Mesenchymal stem cell (in vitro differentiated cells and primary cell): ENCODE results near the gene TIAL1.

Source experiments
- DNase-seq: peaks from one replicate; pipeline ENCODE4 v3.0.0-alpha.2; 2013
- H2AFZ ChIP-seq: one replicate; pipeline ENCODE4 v1.6.1; 2013; ENCODE audit warnings: low read depth, mild to moderate bottlenecking, control low read depth, inconsistent platforms, low read length, moderate library complexity
- H2AK5ac ChIP-seq: 2 replicates; pipeline ENCODE4 v1.6.1; 2013; ENCODE audit warnings: low read length, moderate library complexity, mild to moderate bottlenecking, inconsistent platforms; ENCODE audit not compliant: severe bottlenecking
- H2BK120ac ChIP-seq: one replicate; pipeline ENCODE4 v1.6.1; 2013; ENCODE audit warnings: low read depth, mild to moderate bottlenecking, inconsistent platforms, low read length, moderate library complexity
- H2BK12ac ChIP-seq, 2 experiments: one replicate each; pipeline ENCODE4 v1.6.1; 2013; ENCODE audit warnings: inconsistent platforms in 2 of 2, low read length in 2 of 2, mild to moderate bottlenecking in 2 of 2, moderate library complexity in 2 of 2, control low read depth in 1 of 2
- H2BK15ac ChIP-seq: one replicate; pipeline ENCODE4 v1.6.1; 2013; ENCODE audit warnings: mild to moderate bottlenecking, low read depth, inconsistent platforms; ENCODE audit not compliant: poor library complexity, severe bottlenecking
- H2BK5ac ChIP-seq: 2 replicates; pipeline ENCODE4 v1.6.1; 2013; ENCODE audit warnings: low read depth, mild to moderate bottlenecking, low read length, control low read depth, inconsistent platforms; ENCODE audit not compliant: poor library complexity, severe bottlenecking
- H3K14ac ChIP-seq, 2 experiments: one replicate each; pipeline ENCODE4 v1.6.1; 2013; ENCODE audit warnings: inconsistent platforms in 2 of 2, low read length in 2 of 2, control low read depth in 1 of 2, mild to moderate bottlenecking in 1 of 2, moderate library complexity in 1 of 2
- H3K18ac ChIP-seq, 2 experiments: one replicate each; pipeline ENCODE4 v1.6.1; 2013; ENCODE audit warnings: inconsistent platforms in 2 of 2, low read length in 2 of 2, control low read depth in 1 of 2, low read depth in 1 of 2, mild to moderate bottlenecking in 1 of 2
- H3K23ac ChIP-seq, 2 experiments: one replicate each; pipeline ENCODE4 v1.6.1; 2013; ENCODE audit warnings: inconsistent platforms in 2 of 2, low read length in 2 of 2, mild to moderate bottlenecking in 2 of 2, moderate library complexity in 2 of 2, control low read depth in 1 of 2
- H3K27ac ChIP-seq: 2 replicates; pipeline ENCODE4 v1.5.1; 2013; ENCODE audit warnings: mild to moderate bottlenecking, moderate library complexity, low read length, control low read depth, inconsistent platforms; ENCODE audit not compliant: poor library complexity, severe bottlenecking
- H3K27me3 ChIP-seq, 2 experiments: 2 replicates each; pipeline versions ENCODE4 v1.6.1 to v1.7.0; 2013; ENCODE audit warnings: low read length in 2 of 2, mild to moderate bottlenecking in 2 of 2, moderate library complexity in 2 of 2, control low read depth in 1 of 2, inconsistent platforms in 1 of 2; ENCODE audit not compliant: control insufficient read depth in 1 of 2, insufficient read depth in 1 of 2
- H3K36me3 ChIP-seq, 2 experiments: 2 replicates each; pipeline versions ENCODE4 v1.6.1 to v1.7.0; 2013; ENCODE audit warnings: low read length in 2 of 2, control low read depth in 1 of 2, inconsistent platforms in 1 of 2, low read depth in 1 of 2, mild to moderate bottlenecking in 1 of 2; ENCODE audit not compliant: insufficient read depth in 2 of 2, control insufficient read depth in 1 of 2
- H3K4ac ChIP-seq, 2 experiments: one replicate each; pipeline ENCODE4 v1.6.1; 2013; ENCODE audit warnings: inconsistent platforms in 2 of 2, low read length in 2 of 2, mild to moderate bottlenecking in 2 of 2, moderate library complexity in 2 of 2, control low read depth in 1 of 2, low read depth in 1 of 2
- H3K4me1 ChIP-seq: 2 replicates; pipeline ENCODE4 v1.6.1; 2013; ENCODE audit warnings: low read depth, low read length, control low read depth; ENCODE audit not compliant: control insufficient read depth, insufficient read depth
- H3K4me2 ChIP-seq: 2 replicates; pipeline ENCODE4 v1.6.1; 2013; ENCODE audit warnings: low read length, mild to moderate bottlenecking, inconsistent platforms; ENCODE audit not compliant: poor library complexity, severe bottlenecking
- H3K4me3 ChIP-seq, 2 experiments: 2 replicates each; pipeline versions ENCODE4 v1.5.1 to v1.7.0; 2013; ENCODE audit warnings: low read length in 2 of 2, mild to moderate bottlenecking in 2 of 2, control low read depth in 1 of 2, low read depth in 1 of 2; ENCODE audit not compliant: insufficient read depth in 1 of 2
- H3K79me1 ChIP-seq: replicated peaks from 2 replicates; pipeline ENCODE4 v1.6.1; 2013; ENCODE audit warnings: mild to moderate bottlenecking, control low read depth, low read length, inconsistent platforms; ENCODE audit not compliant: poor library complexity, severe bottlenecking
- H3K9ac ChIP-seq: 2 replicates; pipeline ENCODE4 v1.7.0; 2013; ENCODE audit warnings: mild to moderate bottlenecking, low read length, moderate library complexity
- H3K9me3 ChIP-seq: 2 replicates; pipeline ENCODE4 v1.7.0; 2013; ENCODE audit warnings: mild to moderate bottlenecking, low read length; ENCODE audit not compliant: control insufficient read depth
- H4K8ac ChIP-seq: one replicate; pipeline ENCODE4 v1.6.1; 2013; ENCODE audit warnings: inconsistent platforms, mild to moderate bottlenecking, low read length, moderate library complexity
- H4K91ac ChIP-seq: one replicate; pipeline ENCODE4 v1.6.1; 2013; ENCODE audit warnings: mild to moderate bottlenecking, low read length, inconsistent platforms
- WGBS: methylation state at CpG from one replicate; pipeline ENCODE4 v1.1.7; 2013; ENCODE audit warnings: mixed read lengths; 5-methylcytosine and 5-hydroxymethylcytosine counted together

The TIAL1 gene

DNA sequence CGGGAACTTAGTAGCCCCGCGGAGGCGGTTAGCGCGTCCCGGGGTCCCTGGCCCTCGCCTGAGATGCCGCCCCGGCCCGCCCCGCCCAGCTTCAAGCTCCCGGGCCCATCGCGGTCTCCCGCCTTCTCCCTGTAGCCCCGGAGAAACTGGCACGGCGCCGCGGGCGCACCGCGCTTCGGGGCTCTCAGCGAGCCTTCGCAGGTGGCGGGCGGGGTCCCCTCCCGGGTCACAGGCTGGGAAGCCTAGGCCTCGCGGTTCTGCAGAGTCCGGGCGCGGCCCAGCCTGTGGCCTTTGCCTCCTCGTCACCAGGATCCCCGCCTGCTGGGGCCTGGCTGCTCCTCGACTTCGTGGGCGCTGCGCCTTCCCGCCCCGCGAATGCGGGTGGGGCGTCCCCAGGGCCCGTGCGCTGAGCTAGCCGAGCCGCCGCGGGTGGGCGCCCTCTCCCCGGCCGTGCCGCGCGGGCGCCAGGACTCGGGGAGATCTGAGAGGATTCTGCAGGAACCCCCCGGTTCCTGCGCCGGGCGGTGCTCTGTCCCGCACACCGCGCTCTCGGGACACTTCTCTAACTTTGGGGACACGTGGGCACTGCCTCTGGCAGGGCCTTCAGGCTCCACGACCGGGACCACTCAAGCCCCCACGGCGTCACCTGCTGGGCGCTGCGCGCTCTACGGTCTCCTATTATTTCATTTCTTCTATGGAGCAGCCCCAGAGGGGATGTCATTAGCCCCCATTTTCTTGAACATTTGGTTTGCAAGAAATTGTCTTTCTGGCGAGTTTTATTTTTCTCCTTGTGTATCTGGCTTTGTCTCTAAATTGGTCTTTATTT, 53.6 kb downstream of the TIAL1 start:
- under 1% methylated on average over 58 of the region's 78 CpGs for WGBS
- Histone ChIP-seq H3K4me1 (peaks cover 27% of the 10 kb centered on the region), H2BK120ac (peak overlapping the region; percentile 74), H3K79me1 (peaks cover 22% of the 10 kb centered on the region), H3K23ac (peak overlapping the region in 1 of 2 experiments; percentile 93), H3K18ac (peak overlapping the region; percentile 71 to 78), H3K9me3 (no peaks in the 10 kb centered on the region), H2BK12ac (no peak overlapping the region), H2AK5ac (no peak overlapping the region), H3K27me3 (peaks cover 4 to 8% of the 10 kb centered on the region in 2 experiments), H2BK5ac (no peak overlapping the region), H3K36me3 (no peaks in the 10 kb centered on the region), H3K4me3 (peak overlapping the region; percentile 80 to 83), H3K9ac (peak overlapping the region; percentile 85), H4K8ac (peak overlapping the region; percentile 78), H2AFZ (peak overlapping the region; percentile 59), H4K91ac (peak overlapping the region; percentile 40), H3K4ac (peak overlapping the region; percentile 58 to 96), H3K4me2 (peak overlapping the region; percentile 98), H2BK15ac (no peak overlapping the region), H3K14ac (peak overlapping the region in 1 of 2 experiments; percentile 41), H3K27ac (no peak overlapping the region)
- DNase-seq = peak; percentile 65

DNA sequence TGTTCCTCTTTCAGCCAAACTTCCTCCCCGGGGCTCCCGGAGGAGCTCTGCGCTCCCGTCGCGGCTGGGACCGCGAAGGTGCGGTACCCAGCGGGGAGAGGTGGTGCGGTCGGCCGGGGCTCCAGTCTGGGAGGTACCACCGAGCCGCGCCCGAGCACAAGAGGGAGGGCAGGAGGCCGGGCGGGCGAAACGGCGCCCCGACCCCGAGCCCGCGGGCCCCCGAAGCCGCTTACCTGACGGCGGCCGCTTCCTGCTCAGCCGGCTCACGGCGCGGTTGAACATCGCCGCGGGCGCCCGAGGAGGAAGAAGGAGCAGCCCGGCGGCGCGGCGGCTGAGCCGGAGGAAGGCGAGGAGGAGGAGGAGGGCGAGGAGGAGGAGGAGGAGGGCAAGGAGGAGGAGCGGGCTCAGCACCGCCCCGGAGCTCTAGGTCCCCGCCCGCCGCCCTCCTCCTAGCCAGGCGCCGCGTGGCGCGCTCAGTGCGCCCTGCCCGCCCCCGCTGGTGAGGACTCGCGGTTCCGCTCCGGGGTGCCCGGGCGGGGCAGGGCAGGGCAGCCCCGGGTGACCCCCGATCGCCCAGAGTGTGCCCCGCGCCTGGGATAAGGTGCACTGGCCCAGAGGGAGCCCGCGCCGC, 54.3 kb downstream of the TIAL1 start, which contains the start of gene RGS10:
Gene RGS10 (minus strand): TSS at position 363 of the 631 bp plus-strand sequence. CDS start 81 bp downstream, at position 282.
- peak within 1 kb of the TSS in 1 of 2 experiments; percentile 93 for H3K23ac ChIP-seq
- WGBS = under 1% methylated on average over 29 of the region's 76 CpGs
- H3K9ac ChIP-seq = peak within 1 kb of the TSS; percentile 85
- no peaks in the 10 kb centered on the region for H3K9me3 ChIP-seq
- peak within 1 kb of the TSS; percentile 98 for H3K4me2 ChIP-seq
- H2AFZ ChIP-seq = peak within 1 kb of the TSS; percentile 59
- H3K79me1 ChIP-seq = peaks cover 23% of the 10 kb centered on the region
- H2BK120ac ChIP-seq = peak within 1 kb of the TSS; percentile 89
- no peak within 1 kb of the TSS for H3K27ac ChIP-seq
- H2AK5ac ChIP-seq = no peak within 1 kb of the TSS
- peak within 1 kb of the TSS; percentile 67 for H4K91ac ChIP-seq
- H3K4ac ChIP-seq = peak within 1 kb of the TSS; percentile 58 to 96
- DNase-seq = peak; percentile 78
- peak within 1 kb of the TSS; percentile 62 to 96 for H3K14ac ChIP-seq
- peak within 1 kb of the TSS; percentile 78 for H4K8ac ChIP-seq
- H2BK15ac ChIP-seq = no peak within 1 kb of the TSS
- peaks cover 30% of the 10 kb centered on the region for H3K4me1 ChIP-seq
- peak within 1 kb of the TSS; percentile 71 to 78 for H3K18ac ChIP-seq
- H3K4me3 ChIP-seq = peak within 1 kb of the TSS; percentile 80 to 83
- H2BK5ac ChIP-seq = no peak within 1 kb of the TSS
- H2BK12ac ChIP-seq = peak within 1 kb of the TSS in 1 of 2 experiments; percentile 37
- H3K27me3 ChIP-seq = peaks cover under 1 to 2% of the 10 kb centered on the region in 2 experiments
- H3K36me3 ChIP-seq = no peaks in the 10 kb centered on the region

DNA sequence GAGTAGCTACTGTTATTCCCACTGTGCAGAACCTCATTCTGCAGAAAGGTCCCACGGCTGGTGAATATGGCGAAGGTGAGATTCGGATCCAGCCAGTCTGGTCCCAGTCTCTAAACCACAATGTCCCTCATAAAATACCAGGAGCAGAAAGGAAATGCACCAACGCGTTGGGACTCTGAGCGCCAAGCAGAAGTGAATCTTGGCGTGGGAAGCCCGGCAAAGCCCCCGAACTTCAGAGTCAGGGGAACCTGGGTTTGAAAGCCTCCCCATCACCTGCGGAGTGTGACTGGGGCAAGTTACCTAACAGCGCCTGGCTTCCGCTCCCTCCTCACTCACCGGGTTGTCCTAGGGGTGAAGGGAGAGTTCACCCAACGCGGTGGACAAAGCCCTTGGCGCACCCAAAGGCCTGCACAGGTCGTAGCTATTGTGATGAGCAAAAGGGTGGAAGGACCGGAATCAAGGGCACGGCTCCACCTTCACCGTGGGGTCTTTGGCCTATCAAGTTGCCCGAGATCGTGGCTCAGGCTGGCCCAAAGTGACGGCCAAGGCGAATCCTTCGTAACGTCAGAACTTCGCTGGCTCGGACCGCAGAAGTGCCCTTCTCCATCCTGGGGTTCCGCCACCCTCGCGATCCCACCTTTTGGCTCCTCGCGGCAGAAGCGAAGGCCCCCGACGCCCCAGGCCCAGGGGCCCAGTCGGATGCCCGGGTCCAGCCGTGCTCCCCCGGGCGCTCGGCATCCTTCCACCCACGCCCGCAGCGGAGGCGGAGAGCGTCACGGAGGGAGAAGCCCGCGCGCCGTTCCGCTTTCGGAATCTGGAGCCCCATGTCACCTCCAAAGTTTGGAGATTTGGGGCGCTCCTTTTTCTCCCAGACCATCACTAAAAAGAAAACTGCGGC, 55.1 kb downstream of the TIAL1 start:
- H3K18ac ChIP-seq = peak overlapping the region in 1 of 2 experiments; percentile 70
- no peaks in the 10 kb centered on the region for H3K36me3 ChIP-seq
- H2BK15ac ChIP-seq = no peak overlapping the region
- no peak overlapping the region for H4K8ac ChIP-seq
- no peak overlapping the region for H2AFZ ChIP-seq
- peak overlapping the region; percentile 62 to 96 for H3K14ac ChIP-seq
- no peak overlapping the region for H2BK5ac ChIP-seq
- no peak overlapping the region for H4K91ac ChIP-seq
- H3K9me3 ChIP-seq = no peaks in the 10 kb centered on the region
- DNase-seq = peak; percentile 42
- peak overlapping the region; percentile 98 for H3K4me2 ChIP-seq
- H2BK120ac ChIP-seq = peak overlapping the region; percentile 89
- H2BK12ac ChIP-seq = peak overlapping the region in 1 of 2 experiments; percentile 37
- peaks cover 30% of the 10 kb centered on the region for H3K4me1 ChIP-seq
- peak overlapping the region; percentile 85 for H3K9ac ChIP-seq
- peak overlapping the region in 1 of 2 experiments; percentile 2 for H3K23ac ChIP-seq
- no peak overlapping the region for H3K27ac ChIP-seq
- no peaks in the 10 kb centered on the region for H3K27me3 ChIP-seq
- H3K79me1 ChIP-seq = peaks cover 27% of the 10 kb centered on the region
- peak overlapping the region; percentile 80 to 83 for H3K4me3 ChIP-seq
- H3K4ac ChIP-seq = peak overlapping the region; percentile 29 to 41
- H2AK5ac ChIP-seq = no peak overlapping the region
- WGBS = 10% methylated on average over 55 of the region's 57 CpGs
